ENCODE data around the gene MYO9A.

MYO9A gene, protein sequence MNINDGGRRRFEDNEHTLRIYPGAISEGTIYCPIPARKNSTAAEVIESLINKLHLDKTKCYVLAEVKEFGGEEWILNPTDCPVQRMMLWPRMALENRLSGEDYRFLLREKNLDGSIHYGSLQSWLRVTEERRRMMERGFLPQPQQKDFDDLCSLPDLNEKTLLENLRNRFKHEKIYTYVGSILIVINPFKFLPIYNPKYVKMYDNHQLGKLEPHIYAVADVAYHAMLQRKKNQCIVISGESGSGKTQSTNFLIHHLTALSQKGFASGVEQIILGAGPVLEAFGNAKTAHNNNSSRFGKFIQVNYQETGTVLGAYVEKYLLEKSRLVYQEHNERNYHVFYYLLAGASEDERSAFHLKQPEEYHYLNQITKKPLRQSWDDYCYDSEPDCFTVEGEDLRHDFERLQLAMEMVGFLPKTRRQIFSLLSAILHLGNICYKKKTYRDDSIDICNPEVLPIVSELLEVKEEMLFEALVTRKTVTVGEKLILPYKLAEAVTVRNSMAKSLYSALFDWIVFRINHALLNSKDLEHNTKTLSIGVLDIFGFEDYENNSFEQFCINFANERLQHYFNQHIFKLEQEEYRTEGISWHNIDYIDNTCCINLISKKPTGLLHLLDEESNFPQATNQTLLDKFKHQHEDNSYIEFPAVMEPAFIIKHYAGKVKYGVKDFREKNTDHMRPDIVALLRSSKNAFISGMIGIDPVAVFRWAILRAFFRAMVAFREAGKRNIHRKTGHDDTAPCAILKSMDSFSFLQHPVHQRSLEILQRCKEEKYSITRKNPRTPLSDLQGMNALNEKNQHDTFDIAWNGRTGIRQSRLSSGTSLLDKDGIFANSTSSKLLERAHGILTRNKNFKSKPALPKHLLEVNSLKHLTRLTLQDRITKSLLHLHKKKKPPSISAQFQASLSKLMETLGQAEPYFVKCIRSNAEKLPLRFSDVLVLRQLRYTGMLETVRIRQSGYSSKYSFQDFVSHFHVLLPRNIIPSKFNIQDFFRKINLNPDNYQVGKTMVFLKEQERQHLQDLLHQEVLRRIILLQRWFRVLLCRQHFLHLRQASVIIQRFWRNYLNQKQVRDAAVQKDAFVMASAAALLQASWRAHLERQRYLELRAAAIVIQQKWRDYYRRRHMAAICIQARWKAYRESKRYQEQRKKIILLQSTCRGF (N-terminal part only)

DNA sequence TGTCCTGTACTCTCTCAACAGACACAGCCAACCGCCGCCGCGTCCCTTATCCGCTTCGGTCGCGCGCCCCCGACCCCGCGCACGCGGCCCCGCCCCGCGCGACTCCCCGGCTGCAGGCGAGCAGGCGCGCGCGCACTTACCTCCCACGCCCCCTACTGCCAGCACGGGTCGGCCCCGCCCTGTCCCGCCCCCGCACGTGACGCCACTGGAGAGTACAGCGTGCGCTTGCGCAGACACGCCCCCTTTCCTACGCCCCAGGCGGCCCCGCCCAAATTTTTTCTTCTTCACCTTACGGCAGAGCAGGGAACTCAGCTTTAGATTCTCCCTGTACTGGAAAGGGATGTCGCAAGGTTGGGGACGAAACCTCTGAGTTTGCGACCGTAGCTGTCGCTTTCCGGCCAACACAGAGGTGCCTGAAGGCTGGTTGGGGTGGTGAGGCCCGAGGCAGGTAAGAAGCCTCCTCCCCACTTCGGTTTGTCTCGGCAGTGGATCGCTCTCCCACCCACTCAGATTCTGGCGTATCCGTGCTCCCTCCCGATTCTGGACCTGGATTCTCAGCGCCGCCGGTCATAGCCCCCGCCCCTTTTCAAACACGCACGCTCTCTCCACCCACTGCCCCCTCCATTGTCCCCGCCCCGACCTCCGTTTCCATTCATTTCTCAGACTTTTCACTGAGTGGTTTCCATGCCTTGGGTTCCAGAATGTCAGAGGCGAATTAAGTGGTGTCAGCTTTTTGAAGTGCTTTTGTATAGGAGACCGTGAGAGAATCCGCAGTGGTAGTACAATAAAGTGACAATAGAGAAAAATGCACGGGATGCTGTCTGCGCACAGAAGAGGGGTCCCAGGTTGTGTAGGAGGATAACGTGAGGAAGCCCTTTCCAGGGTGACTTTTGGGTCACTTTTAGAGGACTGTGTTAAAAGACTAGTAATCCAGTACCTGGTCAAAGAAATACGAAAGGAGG lies at the start of gene MYO9A, which contains the start of gene SENP8:
TSS of gene MYO9A (minus strand) at position 134 of the 962 bp plus-strand sequence. CDS start 71,587 bp downstream, outside the sequence.
TSS of gene SENP8 (plus strand) at position 387 of the 962 bp plus-strand sequence. CDS start 21,221 bp downstream, outside the sequence.
- DNase-seq, result peak; percentile 99 to 100

DNA sequence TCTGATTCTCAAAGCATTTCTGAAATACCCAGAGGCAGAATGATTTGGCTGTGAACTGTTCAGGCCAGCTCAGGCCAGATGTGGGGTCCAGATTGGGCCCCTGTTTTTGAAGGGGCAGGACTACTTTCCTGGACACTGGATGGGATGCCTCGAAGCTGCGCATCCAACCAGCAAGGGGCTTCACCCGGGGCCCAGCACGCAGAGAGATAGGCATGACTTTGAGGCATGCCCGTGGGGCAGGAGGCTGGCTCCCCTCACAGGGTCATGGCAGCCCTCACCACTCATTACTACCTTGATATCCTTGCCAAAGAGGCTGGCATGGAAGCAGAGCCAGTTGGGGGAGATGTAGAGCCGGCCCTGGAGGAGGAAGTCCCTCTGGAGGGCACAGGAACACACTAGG lies 49.5 kb upstream of the MYO9A start:
- no peak for DNase-seq

DNA sequence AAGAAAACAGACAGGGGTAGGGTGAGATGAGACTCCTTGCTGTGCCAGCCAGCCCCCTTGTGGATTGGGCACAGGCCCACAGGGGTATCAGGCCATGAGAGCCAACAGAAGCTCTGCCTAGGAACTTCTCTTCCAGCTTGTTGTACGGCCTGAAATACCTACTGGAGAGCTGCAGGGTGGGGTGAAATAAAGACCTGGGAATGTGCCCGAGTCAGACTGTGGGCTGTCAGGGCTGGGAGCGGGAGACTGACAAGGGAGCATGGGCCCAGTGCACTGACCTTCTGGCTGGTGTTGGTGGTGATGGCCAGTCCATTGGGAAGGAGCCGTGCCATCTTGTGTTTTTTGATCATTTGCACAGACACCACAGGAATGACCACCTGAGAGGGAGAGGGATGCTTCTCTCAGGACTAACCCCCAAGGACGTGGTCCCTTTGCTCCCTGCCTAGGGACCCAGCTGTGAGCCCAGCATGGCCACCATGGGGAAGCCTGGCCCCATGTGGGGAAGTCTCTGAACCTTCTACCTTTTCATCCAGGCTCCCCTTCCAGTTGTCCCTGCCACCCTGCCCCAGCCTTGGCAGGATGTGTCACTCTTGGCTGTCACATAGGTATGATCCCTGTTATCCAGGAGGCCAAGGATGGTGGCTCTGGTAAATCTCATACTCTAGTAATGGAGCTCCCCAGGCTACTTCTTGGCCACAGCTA lies 48.9 kb upstream of the MYO9A start:
- no peak for DNase-seq

DNA sequence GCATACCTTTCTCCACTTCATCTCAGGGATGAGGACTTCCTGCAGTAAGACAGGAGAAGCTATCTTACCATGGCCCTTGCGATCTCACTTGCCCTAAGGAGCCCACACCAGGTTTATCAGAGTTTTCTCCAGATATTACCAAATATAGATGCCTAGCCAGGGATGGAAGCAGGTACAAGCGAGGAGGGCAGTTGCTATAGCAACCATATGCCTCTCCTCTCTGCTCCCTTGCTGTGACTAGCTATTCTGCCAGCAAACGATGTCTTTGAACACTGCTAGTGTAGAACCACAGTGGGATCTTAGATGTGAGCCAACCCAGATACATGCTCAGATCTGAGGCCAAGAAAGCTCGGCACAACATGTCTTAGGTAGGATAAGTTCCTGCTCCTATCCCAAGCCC lies 45.8 kb upstream of the MYO9A start:
- DNase-seq, result no peak

DNA sequence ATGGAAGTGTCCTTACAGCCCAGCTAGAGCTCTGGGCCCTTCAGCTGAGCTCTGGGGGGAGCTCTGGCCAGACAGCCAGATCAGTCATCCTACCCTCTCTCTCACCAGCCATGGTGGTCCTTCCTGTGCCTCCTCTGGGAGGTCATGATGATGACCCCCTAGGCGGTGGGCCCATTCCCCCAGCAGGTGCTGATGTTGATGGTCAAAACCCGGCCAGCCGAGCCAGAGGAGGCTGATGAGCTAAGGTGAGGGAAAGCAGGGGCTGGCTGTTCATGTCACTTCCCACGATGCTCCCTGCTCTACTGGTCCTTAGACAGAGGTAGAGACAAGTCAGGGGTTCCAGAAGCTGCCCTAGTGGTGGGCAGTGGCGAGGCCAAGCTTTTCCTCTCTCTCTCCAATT lies 44.6 kb upstream of the MYO9A start:
- DNase-seq, result no peak

DNA sequence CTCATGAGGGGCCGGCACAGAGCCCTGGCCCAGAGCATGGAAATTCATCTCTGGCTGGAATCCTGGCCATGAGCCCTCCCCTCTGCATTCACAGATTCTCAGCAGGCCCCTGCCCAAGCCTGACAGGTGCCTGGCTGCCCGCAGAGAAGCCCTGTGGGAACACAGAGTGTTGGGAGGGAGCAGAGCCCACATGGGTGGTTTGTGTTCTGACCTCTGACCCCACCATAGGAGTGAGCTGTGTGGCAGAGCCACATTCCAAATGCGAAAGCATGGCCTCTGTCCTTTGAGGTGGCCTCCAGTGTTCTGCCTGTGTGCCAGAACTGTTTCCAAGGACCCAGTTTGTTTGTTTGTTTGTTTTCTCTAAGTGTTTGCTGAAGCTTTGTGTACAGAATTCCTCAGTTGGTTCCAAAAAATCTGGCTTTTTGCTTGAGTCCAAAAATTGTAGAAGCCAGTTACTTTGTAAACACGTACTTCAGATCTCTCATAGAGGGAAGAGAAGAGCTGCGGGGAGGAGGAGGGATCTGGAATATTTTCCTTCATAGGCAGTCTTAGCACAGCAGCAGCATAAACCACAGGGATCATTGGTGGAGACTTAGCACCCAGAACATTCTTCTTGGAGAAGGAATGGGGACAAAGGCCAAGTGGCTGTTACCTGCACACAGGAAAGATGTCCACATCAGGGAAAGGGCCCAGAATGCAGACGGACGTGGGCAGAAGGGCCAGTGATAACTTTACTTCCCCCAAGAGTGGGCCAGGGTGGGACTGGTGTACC lies 43.6 kb upstream of the MYO9A start:
- no peak for DNase-seq

DNA sequence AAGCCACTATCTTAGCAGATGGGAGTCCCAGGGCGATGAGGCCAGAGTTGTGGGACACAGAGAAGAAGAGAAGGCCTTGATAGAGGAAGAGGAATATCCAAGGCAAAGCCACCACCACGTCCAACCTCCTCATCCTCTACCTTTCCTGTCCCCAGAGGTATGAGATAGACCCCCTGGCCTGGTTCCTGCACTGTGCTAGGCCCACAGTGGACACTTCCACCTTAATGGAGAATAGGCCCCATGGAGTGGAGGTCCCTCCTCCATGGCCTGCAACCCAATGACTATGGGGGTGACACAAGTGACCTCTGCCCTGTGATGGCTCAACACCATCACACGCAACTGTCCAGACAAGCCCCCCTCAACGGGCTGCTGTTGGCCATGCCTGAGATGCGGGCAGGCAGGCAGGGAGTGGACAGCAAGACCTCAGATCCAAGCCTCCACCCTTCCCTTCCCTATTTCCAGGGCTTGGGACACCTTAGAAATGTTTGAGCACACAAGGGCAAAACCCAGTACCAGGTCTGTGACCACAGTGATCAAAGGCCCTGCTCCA lies 42.8 kb upstream of the MYO9A start:
- DNase-seq, result no peak

DNA sequence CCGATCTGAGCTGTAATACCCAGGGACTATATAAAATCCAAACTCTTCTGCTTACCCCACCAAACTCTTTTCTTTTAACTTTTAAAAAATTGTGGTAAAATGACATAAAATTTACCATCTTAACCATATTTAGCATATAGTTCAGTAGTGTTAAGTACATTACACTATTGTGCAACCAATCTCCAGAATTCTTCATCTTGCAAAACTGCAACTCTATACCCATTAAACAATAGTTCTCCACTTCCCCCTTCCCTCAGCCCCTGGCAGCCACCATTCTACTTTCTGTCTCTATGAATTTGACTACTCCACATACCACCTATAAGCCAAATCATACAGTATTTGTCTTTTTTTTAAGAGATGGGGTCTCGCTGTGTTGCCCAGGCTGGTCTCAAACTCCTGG lies 39.0 kb upstream of the MYO9A start:
- no peak for DNase-seq

DNA sequence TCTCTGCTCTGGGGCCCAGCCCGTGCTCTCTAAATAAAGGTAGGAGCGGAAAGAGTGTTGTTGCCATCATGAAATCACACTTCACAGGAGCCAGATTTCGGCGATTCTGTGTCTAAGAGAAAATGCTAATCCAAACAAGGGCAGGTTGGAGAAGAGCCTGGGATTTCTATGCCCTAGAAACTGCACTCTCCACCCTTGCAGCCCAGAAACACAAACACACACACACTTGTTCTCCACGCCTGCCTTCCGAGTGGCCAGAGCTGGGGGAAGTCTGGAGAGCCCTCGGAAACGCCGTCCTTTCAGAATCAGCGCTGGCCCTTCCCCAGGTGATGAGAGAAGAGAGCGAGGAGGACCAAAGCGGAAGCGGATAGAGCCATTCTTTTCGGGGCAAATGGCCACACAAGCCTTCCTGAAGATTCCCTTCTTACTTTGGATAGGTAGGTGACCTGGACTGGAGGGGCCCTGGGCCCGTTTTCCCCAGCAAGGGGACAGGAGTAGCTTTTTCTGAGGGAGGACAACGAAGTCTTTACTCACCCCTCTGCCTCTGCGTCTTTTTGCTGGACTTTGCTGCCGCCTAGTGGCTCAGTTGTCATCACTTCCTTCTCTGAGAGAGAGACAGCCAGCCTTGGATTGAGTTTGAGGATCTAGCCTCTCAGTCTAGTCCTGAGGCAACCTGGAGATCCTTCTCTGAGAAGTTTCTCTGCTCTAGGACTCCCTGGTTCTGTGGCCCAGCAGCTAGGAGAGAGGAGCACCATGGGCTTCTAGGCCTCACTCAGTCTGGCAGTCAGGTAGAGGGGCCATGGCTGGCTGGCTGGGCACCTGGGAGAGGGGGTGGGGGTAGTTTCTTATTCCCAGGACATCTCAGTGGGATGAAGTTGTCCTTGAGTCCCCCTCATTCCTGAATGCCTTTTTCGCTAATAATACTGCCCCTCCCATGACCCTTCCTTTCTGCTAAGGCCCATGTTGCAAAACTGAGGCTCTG lies 38.0 kb upstream of the MYO9A start:
- DNase-seq, result peak; percentile 71 to 87

DNA sequence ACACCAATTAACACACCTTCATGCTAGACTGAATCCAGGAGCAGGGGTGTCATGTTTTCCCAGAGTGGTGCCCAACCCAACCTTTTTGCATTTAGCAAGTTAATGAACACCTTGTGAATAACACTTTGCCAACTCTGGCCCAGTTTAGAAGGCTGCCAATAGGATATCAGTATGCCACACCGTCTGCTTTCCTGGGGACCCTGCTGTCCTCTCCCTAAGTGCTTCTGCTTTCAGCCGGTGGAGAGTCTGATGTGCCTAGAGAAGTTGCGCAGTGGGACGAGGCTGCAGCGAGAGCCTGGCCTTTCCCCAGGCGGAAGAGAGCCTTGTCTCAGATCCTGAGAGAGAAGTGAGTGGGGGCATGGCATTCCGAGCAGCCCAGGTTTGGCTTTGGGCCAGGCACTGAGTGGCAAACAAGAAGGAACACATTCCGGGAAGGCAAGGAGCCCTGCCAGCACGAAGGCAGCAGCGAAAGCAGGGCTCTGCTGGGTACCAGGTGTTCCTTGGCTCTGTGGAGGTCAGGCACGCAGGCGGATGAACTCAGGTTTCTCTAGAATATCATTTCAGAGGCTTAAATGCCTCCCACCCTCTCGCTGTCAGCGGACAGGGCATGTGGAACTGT lies 37.2 kb upstream of the MYO9A start:
- no peak for DNase-seq

DNA sequence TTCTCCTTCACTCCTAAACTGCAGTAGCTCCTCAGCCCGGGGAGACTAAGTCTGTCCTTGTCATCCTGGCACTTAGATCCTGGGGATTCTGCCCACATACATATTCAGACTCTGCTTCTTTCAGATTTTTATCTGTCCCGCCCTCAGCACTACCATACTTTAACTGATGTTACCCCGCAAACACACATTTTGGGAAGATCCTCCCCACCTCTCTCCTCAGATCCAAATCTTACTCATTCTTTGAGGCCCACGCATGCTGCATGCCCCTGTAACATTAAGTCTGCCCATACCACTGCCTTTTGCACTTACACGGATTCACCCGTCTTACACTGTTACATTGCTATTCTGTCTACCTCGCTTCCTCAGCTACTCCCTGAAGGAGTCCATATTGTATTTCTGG lies 36.4 kb upstream of the MYO9A start:
- no peak for DNase-seq

DNA sequence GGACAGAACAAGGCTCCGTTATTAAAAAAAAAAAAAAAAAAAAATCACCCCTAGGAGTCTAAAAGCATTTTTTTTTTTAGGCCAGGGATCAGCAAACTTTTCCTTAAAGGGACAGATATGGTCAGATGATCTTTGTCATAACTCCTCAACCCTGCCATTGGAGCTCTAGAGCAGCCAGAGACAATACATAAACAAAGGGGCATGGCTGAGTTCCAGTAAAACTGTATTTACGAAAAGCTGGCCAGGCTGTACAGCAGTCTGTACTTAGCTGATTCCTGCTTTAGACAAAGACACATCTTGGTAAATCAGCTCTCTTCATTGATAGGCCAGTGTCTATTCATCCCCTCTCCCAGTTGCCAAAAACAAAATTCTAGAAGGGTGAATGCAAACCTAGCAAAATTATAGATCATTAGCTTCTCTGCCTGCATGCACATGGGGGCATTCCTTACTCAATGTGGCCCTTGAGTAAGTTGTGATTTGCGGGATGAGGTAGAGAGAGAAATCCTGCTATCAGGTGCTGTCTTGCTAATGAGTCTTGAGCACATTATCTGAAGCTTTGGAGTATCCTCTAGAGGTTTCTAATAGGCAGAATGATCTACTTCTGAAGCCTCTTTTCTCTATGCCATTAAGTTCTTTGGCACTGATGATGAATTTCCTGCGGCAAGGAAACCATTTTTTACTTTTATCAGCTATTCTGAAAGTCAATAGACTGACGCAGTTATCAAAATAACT lies 35.5 kb upstream of the MYO9A start:
- DNase-seq, result no peak

DNA sequence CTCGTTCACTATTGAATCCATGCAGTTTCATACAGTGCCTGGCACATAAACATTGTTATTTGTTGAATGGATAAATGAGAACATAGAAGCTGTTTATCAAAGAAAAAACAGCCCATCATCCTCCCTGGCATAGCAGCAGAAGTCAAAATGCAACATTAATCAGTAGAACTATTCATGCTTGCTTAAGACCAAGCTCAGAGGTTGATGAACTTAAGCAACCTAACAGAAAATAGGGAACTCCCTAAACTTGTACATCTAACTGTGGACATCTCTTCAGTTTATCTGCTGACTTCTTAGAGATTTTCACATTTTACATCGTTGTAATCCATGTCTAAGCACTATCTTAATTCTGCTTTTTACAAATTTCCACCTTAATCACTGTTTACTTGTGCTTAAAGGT lies 29.5 kb upstream of the MYO9A start:
- no peak for DNase-seq

DNA sequence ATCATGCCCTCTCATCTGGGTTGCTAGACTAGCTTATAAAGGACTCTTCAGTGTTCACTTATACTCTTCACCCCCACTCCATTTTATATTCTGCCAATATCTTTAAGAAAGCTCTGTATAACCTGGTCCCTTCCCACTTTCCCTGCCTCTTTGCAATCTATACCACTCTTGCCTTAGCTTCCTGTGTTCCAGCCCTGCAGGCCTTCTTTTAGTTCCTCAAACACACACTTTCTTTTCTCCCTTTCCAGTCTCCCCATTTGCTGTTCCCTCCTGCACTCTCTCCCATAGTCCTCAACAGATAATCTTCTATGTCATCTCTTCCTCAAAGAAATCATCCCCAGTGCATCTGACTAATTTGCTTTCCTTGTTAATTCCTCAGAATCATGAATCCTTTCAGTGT lies 29.0 kb upstream of the MYO9A start:
- no peak for DNase-seq

DNA sequence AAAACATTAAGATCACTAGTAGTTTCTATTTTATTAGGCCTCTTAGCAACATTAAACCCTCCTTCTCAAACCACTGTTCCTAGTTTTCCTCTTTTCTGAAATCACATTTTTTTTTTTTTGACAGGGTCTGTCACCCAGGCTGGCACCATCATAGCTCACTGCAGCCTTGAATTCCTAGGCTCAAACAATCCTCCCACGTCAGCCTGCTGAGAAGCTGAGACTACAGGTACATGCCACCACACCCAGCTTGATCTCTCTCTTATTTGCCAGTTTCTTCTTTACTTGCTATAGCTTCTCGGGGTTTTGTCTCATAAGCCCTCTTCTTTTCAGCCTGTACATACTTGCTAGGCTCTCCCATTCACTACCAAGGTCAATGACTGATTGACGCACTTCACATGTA lies 28.3 kb upstream of the MYO9A start:
- no peak for DNase-seq

DNA sequence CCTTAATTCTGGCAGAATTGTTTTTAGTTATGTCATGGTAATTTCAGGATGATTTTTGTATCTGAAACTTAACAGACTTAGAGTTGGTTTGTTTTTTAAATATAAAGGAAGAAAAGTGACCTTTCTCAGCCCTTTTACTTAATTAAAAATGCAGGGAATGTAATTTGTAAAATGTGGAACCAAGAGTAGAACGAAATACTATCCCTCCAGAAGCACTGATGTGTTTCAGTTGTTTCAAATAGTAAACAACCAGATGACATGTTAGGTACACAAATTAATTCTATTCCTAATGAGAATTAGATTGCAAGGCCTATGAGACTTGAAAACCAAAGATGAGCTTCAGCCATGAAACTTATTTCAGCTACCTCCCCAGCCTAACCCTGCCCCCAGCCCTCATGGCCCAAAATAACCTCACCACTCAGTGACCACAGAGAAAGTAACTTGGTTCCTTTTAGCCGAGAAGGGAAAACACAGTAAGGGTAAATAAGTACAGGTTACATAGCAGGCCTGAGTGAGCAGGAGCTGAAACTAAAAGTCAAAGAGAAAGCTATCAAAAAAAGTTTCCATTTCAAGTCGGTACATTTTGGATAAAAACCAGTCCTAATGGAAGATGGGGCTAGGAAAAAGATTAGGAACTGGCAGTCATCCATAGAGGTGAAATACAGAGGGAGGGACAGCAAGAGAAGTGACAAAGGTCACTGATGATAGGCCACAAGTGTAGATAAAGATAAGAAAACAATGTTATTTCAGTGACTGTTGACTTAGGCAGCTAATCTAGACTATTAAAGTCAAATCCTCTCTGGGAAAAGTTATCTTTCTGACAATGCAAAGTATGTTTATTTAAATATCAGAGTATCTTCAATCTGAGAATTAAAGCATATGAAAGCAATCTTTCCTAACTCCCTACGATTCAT lies 23.5 kb upstream of the MYO9A start:
- DNase-seq, result no peak

DNA sequence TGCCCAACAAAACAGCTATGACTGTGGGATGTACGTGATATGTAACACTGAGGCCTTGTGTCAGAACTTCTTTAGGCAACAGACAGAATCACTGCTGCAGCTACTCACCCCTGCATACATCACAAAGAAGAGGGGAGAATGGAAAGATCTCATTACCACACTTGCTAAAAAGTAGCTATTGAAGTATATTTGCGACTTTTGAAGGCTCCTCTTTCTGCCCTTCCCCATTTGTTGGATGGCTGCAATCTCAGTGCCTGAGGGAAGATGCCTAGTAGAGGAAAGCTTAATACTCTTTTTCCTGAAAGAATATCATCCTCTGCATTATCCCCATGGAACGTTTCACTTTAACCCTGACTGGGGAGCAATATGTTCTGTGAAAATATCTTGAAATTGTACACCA lies 22.1 kb upstream of the MYO9A start:
- no peak for DNase-seq
